Thyroid gland (tissue), 4 donors: ENCODE data around the gene INPP1.

Experiments
- POLR2A ChIP-seq, 2 donors: fragments of 450-650 bp; IDR thresholded peaks; one replicate each; pipeline ENCODE4 v1.6.1; 2017; ENCODE audit warnings: antibody characterized with exemption in 2 of 2, mild to moderate bottlenecking in 2 of 2, moderate library complexity in 1 of 2
- TF ChIP-seq, protein P1 (sequence below), 6 experiments: fragments of 200-600 bp in 3 of 6; fragments of 450-650 bp in 3 of 6; sonication (generic) in 3 of 6; IDR thresholded peaks; one replicate each; pipeline ENCODE4 v1.5.1; 2016 to 2019; ENCODE audit warnings: antibody characterized with exemption in 6 of 6, mild to moderate bottlenecking in 2 of 6, inconsistent platforms in 1 of 6, moderate library complexity in 1 of 6

DNA sequence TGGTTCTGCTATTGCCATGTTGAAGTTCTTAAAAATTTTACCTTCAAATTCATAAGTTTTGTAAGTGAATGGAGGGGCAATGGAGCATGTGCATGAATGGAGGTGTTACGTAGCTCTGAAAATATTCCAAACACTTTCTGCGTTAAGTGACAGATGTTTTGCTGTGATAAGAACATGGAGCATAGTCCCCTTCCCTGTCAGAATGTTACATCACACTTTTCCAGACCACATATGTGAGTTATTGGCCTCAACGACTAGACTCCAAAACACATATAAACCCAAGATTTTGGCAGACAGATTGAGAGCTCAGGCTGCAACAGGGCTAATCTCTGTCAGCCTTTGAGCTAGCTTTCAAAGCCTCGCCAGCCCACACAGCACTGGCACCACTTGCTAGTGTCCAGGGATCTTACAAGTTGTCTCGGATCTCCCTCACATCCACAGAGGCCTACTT is 37.6 kb downstream of the INPP1 start:
- TF ChIP-seq, protein P1, sequence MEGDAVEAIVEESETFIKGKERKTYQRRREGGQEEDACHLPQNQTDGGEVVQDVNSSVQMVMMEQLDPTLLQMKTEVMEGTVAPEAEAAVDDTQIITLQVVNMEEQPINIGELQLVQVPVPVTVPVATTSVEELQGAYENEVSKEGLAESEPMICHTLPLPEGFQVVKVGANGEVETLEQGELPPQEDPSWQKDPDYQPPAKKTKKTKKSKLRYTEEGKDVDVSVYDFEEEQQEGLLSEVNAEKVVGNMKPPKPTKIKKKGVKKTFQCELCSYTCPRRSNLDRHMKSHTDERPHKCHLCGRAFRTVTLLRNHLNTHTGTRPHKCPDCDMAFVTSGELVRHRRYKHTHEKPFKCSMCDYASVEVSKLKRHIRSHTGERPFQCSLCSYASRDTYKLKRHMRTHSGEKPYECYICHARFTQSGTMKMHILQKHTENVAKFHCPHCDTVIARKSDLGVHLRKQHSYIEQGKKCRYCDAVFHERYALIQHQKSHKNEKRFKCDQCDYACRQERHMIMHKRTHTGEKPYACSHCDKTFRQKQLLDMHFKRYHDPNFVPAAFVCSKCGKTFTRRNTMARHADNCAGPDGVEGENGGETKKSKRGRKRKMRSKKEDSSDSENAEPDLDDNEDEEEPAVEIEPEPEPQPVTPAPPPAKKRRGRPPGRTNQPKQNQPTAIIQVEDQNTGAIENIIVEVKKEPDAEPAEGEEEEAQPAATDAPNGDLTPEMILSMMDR (IDR thresholded peaks at IDR 0.05): no peak
- TF ChIP-seq POLR2A (IDR thresholded peaks at IDR 0.05): no peak
